Hindlimb muscle (tissue), 1 donor: ENCODE results near the gene MALSU1. TPM values are rescaled to one million over a fixed set of nuclear protein-coding genes. Genes with fewer than 3 reads are reported as not detected.

Source experiments
- polyA plus RNA-seq: library from polyadenylated mRNA; unstranded; fragments of 120-200 nt; gene quantifications from one replicate; pipeline ENCODE4 v1.2.1, GENCODE V29; 2013; ENCODE audit not compliant: insufficient read length

MALSU1 gene
- polyA plus RNA-seq, 1 donor, result 95.2 TPM

Other genes with a start within 250 kb of the MALSU1 start
- 23.6 TPM for gene KLHL7, start 193.6 kb upstream of the MALSU1 start, polyA plus RNA-seq
- 31.7 TPM for gene NUP42, start 117.3 kb upstream of the MALSU1 start, polyA plus RNA-seq
- 53.7 TPM for gene GPNMB, start 52.6 kb upstream of the MALSU1 start, polyA plus RNA-seq
- 27.5 TPM for gene IGF2BP3, start 171.2 kb downstream of the MALSU1 start, polyA plus RNA-seq
- gene TRA2A, start 232.6 kb downstream of the MALSU1 start, polyA plus RNA-seq, result 129 TPM